Activated CD4-positive, alpha-beta T cell treated with anti-CD3 and anti-CD28 coated beads for 36 hours (primary cell): Measurements from ENCODE around the gene SLC25A1. TPM values are rescaled to one million over a fixed set of nuclear protein-coding genes. Genes with fewer than 3 reads are reported as not detected.

Experiments
- total RNA-seq, 2 experiments: library from RNA; stranded (reverse); gene quantifications; one replicate each; pipeline ENCODE4 v1.2.3, GENCODE V29; 2021

The SLC25A1 gene
- total RNA-seq, 2 experiments from 2014 or later = 48.5 to 52.8 TPM

Other genes starting within 250 kb of the SLC25A1 start
- not detected for gene PRODH, start 242.4 kb downstream of the SLC25A1 start, total RNA-seq
- gene DGCR2, start 56.3 kb downstream of the SLC25A1 start, total RNA-seq = 10 to 100 TPM; 23.7 to 27.5 TPM
- gene TSSK2, start 47.4 kb downstream of the SLC25A1 start, total RNA-seq = not detected
- 10 to 100 TPM; 12.9 to 13.4 TPM for gene ESS2, start 34.1 kb downstream of the SLC25A1 start, total RNA-seq
- not detected for gene GSC2, start 28.4 kb downstream of the SLC25A1 start, total RNA-seq
- gene CLTCL1, start 113.0 kb upstream of the SLC25A1 start, total RNA-seq = 1 to 10 TPM in 1 of 2 experiments, under 1 TPM in 1; 0.76 to 1.2 TPM